HG02870 (cell line): ENCODE measurements around the gene SLC37A1.

Experiments used
- ATAC-seq: cut with Tn5 transposase; IDR thresholded peaks from one replicate; pipeline ENCODE4 v1.9.1; 2021; ENCODE audit warnings: mild to moderate bottlenecking, moderate library complexity; ENCODE audit not compliant: unreplicated experiment

SLC37A1 gene

GRCh38 chr21:42503711-42504110 is 9.9 kb upstream of the SLC37A1 start:
- ATAC-seq: no peak

DNA sequence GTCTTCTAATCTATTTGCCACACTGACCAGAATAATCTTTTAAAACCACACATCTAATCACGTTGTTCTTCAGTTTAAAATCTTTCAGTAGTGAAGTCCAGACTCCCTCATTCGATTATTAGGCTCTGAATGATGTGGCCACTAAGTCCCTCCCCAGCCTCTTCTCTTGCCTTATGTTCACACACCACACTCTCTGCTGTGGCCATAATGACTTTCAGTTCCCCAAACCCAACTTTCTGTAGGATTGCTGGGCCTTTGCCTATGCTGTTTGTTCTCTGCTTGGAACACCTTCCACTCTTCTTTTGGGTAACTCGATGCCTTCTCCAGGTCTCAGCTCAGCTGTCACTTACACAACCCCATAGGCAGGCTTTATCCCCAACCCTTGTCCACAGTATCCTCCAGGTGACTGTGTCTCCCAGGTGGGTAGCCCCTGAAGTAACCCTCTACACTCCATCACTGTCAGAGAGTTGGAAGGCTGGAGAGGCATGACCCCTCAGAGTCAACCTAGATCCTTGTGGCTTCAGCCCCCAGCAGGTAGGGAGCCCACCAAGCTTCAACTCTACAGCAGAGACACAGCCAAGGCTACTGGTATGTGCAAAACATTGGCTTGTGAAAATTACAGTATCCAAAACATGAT is 8.4 kb upstream of the SLC37A1 start:
- ATAC-seq: peak; percentile 70

DNA sequence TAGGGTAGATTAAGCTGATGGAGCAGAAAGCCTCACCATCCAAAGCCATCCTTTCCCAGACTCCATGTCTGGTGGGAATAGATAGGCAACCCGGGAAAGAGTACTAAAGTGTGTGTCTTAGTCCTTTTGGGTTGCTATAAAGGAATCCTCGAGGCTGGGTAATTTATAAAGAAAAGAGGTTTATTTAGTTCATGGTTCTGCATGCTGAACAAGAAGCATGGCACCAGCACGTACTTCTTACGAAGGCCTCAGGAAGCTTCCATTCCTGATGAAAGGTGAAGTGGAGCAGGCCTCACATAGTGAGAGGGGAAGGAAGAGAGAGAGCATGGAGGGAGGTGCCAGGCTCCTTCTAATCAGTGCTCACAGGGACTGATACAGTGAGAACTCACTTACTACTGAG is 6.2 kb upstream of the SLC37A1 start:
- no peak for ATAC-seq

DNA sequence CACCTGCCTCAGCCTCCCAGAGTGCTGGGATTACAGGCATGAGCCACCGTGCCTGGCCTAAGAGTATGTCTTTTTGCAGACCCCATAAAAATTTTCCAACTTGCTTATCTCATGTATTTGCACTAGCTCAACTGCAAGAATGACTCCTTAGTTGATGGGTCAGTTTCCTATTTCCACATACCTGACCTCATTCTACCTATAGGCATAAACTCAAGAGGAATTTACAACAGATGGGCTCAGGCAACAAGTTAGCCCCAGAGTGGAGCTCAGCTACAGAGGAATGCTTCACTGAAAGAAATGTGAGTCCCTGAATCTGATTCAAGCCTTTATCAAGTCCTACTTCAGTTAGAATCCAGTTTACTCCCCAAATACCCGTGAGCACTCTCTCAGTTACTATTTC is 5.3 kb upstream of the SLC37A1 start:
- no peak for ATAC-seq

GRCh38 chr21:42509244-42509643 is 4.4 kb upstream of the SLC37A1 start:
- ATAC-seq: no peak

DNA sequence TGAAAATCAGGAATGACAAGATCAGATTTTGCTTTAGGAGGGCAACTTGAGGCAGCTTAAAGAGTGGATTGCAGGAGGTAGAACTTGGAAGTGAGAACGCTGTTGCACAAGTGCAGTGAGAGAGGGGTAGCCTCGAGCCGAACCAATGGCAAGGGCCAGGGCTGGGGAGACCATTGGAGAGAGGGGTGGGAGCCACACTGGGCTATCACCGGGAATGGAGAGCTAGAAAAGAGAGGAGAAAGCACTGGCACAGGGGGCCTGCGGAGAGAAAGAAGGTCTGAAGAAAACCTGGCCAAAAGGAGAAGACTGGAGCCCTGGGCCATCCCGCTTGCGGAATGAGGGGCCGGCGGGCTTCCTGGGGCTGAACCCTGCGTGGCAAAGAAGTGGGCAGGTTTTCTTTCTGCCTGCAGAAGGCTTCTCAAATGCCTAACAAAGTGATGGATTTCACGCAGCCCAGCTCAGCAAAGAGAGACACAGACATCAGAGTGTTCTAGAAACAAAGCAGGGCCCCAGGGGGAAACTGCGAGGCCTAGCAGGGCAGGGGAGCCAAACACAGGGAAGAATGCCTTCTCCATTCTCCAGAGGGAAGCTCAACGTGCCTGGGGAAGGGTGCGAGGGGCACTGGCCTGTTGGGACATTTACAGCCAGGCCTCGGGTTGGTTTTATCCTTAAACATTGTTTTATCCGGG is 1.2 kb upstream of the SLC37A1 start:
- ATAC-seq: no peak

- no peak for ATAC-seq
These were observed 582 bp downstream of the SLC37A1 start for GRCh38 chr21:42513985-42514882.

- ATAC-seq: no peak
These were observed 1.2 kb downstream of the SLC37A1 start for GRCh38 chr21:42514883-42515228.

- ATAC-seq: no peak
These were observed 2.3 kb downstream of the SLC37A1 start for GRCh38 chr21:42515708-42516502.

DNA sequence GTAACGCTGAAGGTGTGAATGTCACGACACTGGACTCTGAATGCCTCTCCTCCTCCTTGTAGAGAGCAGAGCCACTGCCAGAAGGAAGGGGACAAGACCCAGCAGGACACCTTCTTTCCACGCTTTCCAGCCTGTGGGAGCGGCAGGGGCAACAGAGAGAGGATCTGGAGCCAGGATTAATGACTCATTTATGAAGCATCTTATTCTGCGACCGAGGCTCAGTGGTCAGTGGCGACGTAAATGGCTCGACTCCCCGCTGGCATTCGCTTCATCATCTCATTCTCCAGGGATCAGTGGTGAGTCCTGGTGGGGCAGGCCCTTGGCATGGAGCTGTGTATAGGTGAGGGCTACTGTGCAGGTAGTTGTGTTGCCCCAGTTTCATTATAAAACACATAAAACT is 4.6 kb downstream of the SLC37A1 start:
- ATAC-seq: no peak

DNA sequence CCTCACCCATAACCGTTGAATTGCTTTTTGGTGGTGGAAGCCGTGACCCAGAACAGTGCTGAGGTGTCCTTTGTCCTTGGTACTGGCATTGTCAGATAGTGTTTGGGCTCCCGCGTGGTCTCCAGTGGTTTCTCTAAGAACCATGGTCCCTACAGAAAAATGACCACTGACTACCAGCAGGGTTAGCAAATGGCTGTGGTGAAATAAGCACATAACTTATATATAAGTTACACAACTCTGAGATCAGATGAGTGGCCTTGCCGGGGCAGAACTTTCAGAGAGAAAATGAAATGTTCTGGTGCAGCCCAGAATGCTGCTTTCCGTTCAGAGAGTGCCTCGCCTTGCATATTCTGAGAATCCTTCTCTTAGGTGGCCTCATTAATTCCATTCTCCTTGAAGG is 5.0 kb downstream of the SLC37A1 start:
- ATAC-seq: no peak

- no peak for ATAC-seq
These were observed 7.1 kb downstream of the SLC37A1 start for GRCh38 chr21:42520628-42521253.

DNA sequence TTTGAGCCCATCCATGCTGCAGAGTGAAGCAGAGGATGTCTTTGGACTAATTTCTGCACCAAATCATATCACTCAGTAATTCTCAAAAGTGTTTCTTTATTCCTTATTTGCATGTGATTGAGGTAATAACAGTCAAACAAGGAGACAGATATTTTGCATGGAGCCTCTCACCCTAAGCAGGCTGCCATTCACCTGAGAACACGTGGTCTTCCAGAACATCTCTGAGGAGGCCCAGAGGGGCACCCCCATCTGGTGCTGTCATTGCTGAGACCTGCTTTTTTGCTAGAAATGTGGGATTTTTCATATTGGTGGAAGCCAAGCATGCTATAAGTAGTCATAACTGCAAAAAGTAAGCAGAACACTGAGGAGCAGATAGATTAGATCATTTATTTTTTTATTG is 7.7 kb downstream of the SLC37A1 start:
- no peak for ATAC-seq

DNA sequence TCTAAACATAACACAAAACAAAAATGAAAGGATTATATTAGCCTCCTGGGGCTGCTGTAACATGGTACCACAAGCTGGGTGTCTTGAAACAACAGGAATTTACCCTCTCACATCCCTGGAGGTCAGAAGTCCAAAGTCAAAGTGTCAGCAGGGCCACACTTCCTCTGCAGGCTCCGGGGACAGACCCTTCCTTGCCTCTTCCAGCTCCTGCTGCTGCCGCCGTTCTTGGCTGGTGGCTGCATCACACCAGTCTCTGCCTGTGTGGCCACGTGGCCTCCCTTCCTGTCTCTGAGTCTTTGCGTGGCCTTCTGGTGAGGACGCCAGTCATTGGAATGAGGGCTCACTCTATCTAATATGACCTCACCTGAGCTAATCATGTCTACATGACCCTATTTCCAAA is 8.2 kb downstream of the SLC37A1 start:
- no peak for ATAC-seq

DNA sequence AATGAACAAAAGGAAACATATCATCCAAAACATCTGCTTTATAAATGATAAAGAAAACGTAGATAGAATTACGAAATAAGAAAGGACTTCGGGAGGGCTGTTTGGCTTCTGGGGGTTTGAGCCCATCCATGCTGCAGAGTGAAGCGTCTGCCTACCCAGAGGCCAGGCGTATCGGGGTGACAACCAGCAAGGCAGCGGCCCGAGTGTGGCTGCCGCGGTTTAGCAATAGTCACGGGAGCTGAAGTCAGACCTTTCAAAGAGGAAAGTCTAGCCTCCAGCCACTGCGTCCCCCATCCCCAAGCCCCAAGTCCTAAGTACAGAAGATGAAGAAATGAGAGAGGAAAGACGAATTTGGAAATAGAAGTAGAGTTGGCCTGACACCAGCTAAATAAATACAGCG is 8.6 kb downstream of the SLC37A1 start:
- no peak for ATAC-seq

GRCh38 chr21:42522771-42523170 is 9.1 kb downstream of the SLC37A1 start:
- ATAC-seq: no peak

DNA sequence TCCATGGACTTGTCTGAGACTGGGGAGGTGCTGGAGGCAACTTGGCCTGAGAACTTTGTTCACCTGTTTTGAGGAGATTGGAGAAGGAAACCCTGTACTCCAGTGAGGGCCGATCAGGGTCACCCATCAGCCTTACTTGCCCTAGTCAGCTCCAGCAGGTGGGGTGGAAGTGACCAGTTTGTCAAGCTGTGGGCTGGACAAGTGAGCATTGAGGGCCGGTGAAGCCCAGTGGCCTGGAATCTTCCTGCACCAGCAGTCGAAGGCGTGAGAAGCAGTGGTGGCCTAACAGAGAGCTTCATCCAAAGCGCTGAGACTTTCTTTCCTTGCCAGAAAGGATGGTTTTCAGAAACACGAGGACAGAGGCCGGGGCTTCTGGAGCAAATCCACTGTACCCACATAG is 9.6 kb downstream of the SLC37A1 start:
- no peak for ATAC-seq

DNA sequence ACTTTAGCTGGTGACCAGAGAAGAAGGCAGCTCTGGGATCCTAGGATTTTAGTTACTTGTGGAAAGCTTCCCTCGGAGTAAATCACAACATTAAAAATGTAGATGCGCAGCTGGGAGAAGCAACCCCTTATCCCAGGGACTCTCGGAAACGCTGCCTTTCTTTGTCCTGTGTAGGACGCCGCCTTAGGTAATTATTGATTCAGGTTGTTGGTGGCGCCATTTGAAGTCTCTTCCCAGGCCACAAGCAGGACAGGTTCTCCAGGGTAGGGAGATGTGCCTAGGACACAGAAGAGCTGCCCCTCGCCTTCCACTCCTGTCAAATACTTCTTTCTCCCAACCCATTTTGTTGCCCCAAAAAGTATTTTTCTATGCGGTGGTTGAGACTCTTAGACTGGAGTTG is 10.3 kb downstream of the SLC37A1 start:
- no peak for ATAC-seq

- ATAC-seq: peak; percentile 68
These were observed 10.8 kb downstream of the SLC37A1 start for GRCh38 chr21:42524341-42525028.

DNA sequence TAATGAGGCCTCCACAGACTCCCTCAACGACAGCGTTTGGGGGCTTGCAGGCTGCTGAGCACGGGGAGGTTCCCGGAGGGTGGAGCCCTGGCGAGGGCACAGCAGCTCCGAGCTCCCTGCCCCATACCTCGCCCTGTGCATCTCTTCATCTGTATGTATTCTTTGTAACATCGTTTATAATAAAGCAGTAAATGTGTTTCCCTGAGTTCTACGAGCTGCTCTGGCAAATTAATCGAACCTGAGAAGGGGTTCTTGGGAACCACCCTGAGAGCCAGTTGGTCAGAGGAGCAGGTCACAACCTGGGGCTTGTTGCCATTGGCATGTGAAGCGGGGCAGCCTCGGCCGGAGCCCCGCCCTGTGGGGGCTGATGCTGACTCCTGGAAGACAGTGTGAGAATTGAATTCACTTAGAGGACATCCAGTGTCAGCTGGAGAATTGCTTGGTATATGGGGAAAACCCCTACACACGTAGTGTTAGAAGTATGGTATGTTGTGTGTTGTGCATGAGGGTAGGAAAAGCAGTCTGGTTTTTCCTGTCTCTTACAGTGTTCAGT is 11.5 kb downstream of the SLC37A1 start:
- ATAC-seq: peak; percentile 19
